RPMI7951 (cell line): ENCODE measurements around the gene NEUROG2. TPM values are rescaled to one million over a fixed set of nuclear protein-coding genes. Genes with fewer than 3 reads are reported as not detected.
A peak's percentile ranks its signal among the peaks of the same experiment; 100 is the strongest.

Experiments used
- DNase-seq: peaks from one replicate; pipeline ENCODE4 v3.0.0-alpha.2; 2012; ENCODE audit warnings: low read depth
- total RNA-seq: library from RNA; depleted of rRNA; stranded (reverse); fragments of >200 nt; shearing (Covaris generic); gene quantifications from 2 replicates; pipeline ENCODE4 v1.2.3, GENCODE V29; 2014

The NEUROG2 gene
- total RNA-seq, 1 experiment from 2014 or later: 0.12 TPM

- DNase-seq: no peak
These were observed 5.4 kb upstream of the NEUROG2 start for GRCh38 chr4:112521123-112522023.

- DNase-seq: no peak
These were observed 4.7 kb upstream of the NEUROG2 start for GRCh38 chr4:112520598-112521122.

- DNase-seq: no peak
These were observed 4.0 kb upstream of the NEUROG2 start for GRCh38 chr4:112519689-112520597.

- DNase-seq: no peak
These were observed 2.7 kb upstream of the NEUROG2 start for GRCh38 chr4:112518675-112519074.

GRCh38 chr4:112517911-112518310 lies 1.9 kb upstream of the NEUROG2 start:
- no peak for DNase-seq

- DNase-seq: no peak
These were observed 1.2 kb upstream of the NEUROG2 start for GRCh38 chr4:112517067-112517634.

- peak; percentile 16 for DNase-seq
These were observed 589 bp upstream of the NEUROG2 start for GRCh38 chr4:112516471-112517066.

- peak; percentile 28 for DNase-seq
These were observed 548 bp downstream of the NEUROG2 start for GRCh38 chr4:112515198-112516065.

GRCh38 chr4:112514647-112515197 lies 1.3 kb downstream of the NEUROG2 start:
- DNase-seq: no peak

GRCh38 chr4:112513971-112514646 lies 1.9 kb downstream of the NEUROG2 start:
- no peak for DNase-seq

- no peak for DNase-seq
These were observed 4.2 kb downstream of the NEUROG2 start for GRCh38 chr4:112511803-112512118.

- DNase-seq: no peak
These were observed 4.7 kb downstream of the NEUROG2 start for GRCh38 chr4:112511093-112511802.

GRCh38 chr4:112510291-112511092 lies 5.5 kb downstream of the NEUROG2 start:
- no peak for DNase-seq

GRCh38 chr4:112509243-112510141 lies 6.5 kb downstream of the NEUROG2 start:
- no peak for DNase-seq

- DNase-seq: no peak
These were observed 7.6 kb downstream of the NEUROG2 start for GRCh38 chr4:112508356-112508755.

- no peak for DNase-seq
These were observed 11.2 kb downstream of the NEUROG2 start for GRCh38 chr4:112504807-112505206.

GRCh38 chr4:112502871-112503270 lies 13.1 kb downstream of the NEUROG2 start:
- DNase-seq: no peak
